ENCODE results near the gene ATP11B. TPM values are rescaled to one million over a fixed set of nuclear protein-coding genes. Genes with fewer than 3 reads are reported as not detected.

ATP11B gene
- total and polyA plus RNA-seq, 2 of the 8 experiments (the other 6 are each of a cell fraction or from before 2014, with no cell fraction given): 5.1 to 26.5 TPM

- Histone ChIP-seq H3K4ac (replicated peaks; ENCODE audit: insufficient read length, low read depth, low read length) (no peak overlapping the region), H3K27me3 (replicated peaks in 1 of 4; ENCODE audit: control insufficient read depth in 3 of 4, extremely low read depth in 1 of 4, insufficient read depth in 3 of 4, low read length in 3 of 4) (no peaks in the 10 kb centered on the region), H2AFZ (ENCODE audit: low read length) (no peak overlapping the region), H3K4me1 (replicated peaks in 1 of 4; ENCODE audit: control insufficient read depth in 3 of 4, insufficient read depth in 4 of 4, low read length in 3 of 4) (peaks cover 0 to 4% (median 3%) of the 10 kb centered on the region in 4 experiments; a peak in 4 of 7 replicates), H3K56ac (replicated peaks; ENCODE audit: insufficient read length, low read depth, low read length) (no peak overlapping the region), H4K20me1 (replicated peaks in 1 of 2; ENCODE audit: control insufficient read depth in 1 of 2, insufficient read depth in 2 of 2, low read length in 2 of 2) (peaks cover 0 to 2% of the 10 kb centered on the region in 2 experiments), H2BK120ac (replicated peaks; ENCODE audit: low read depth, low read length) (no peak overlapping the region), H2BK15ac (ENCODE audit: low read length) (no peak overlapping the region), H4K5ac (ENCODE audit: insufficient read length, low read depth, low read length) (no peak overlapping the region), H3K4me2 (ENCODE audit: insufficient read depth in 1 of 2, low read depth in 2 of 2, low read length in 2 of 2) (no peak overlapping the region), H4K91ac (replicated peaks; ENCODE audit: insufficient read length, low read length) (no peak overlapping the region), H3K4me3 (ENCODE audit: extremely low read depth in 1 of 4, insufficient read depth in 2 of 4, low read depth in 3 of 4, low read length in 4 of 4) (no peak overlapping the region), H3K79me2 (ENCODE audit: control insufficient read depth in 1 of 2, insufficient read depth in 2 of 2, low read length in 2 of 2) (peaks cover 0 to 48% of the 10 kb centered on the region in 2 experiments; a peak in 2 of 4 replicates), H3K14ac (ENCODE audit: insufficient read length) (no peak overlapping the region), H3K36me3 (ENCODE audit: control insufficient read depth in 2 of 4, insufficient read depth in 4 of 4, low read length in 3 of 4) (peaks cover 0 to 13% (median 0%) of the 10 kb centered on the region in 4 experiments; a peak in 2 of 8 replicates), H3K23ac (ENCODE audit: insufficient read length) (no peak overlapping the region), H4K8ac (ENCODE audit: extremely low read depth, insufficient read depth, low read length) (no peak overlapping the region), H2BK12ac (ENCODE audit: low read depth, low read length) (no peak overlapping the region), H3K23me2 (ENCODE audit: low read depth, low read length) (no peaks in the 10 kb centered on the region), H3K27ac (ENCODE audit: low read depth, low read length) (no peak overlapping the region), H2BK5ac (ENCODE audit: low read depth, low read length) (no peak overlapping the region), H2AK5ac (ENCODE audit: low read depth, low read length) (no peak overlapping the region), H3K79me1 (ENCODE audit: low read depth, low read length) (no peaks in the 10 kb centered on the region; the same call in none of the 2 replicates), H2BK20ac (ENCODE audit: low read length) (no peak overlapping the region), H3K9me3 (ENCODE audit: insufficient read depth in 2 of 2, low read depth in 1 of 2, low read length in 1 of 2) (no peaks in the 10 kb centered on the region), H3K18ac (ENCODE audit: extremely low read depth, low read length) (no peak overlapping the region), H3K9ac (replicated peaks in 1 of 4; ENCODE audit: extremely low read depth in 1 of 4, low read depth in 3 of 4, low read length in 3 of 4) (no peak overlapping the region)
- FAIRE-seq: no peak
- TF ChIP-seq CBX5 (IDR thresholded peaks at IDR 0.05; ENCODE audit: low read depth, low read length) (no peak), CBX8 (IDR thresholded peaks at IDR 0.05; ENCODE audit: borderline replicate concordance, low read depth, low read length) (no peak), GABPA (IDR thresholded peaks at IDR 0.05; ENCODE audit: borderline replicate concordance, insufficient read depth, low read length) (no peak), ATF2 (IDR thresholded peaks at IDR 0.05; ENCODE audit: low read length) (no peak), RXRA (IDR thresholded peaks at IDR 0.05; ENCODE audit: insufficient read depth, low read depth, low read length) (no peak), SIX5 (IDR thresholded peaks at IDR 0.05; ENCODE audit: low read depth, low read length) (no peak), CTCF (IDR thresholded peaks at IDR 0.05; ENCODE audit: control extremely low read depth in 1 of 3, insufficient read depth in 1 of 3, low read depth in 1 of 3, low read length in 3 of 3) (no peak), PHF8 (conservative IDR thresholded peaks at IDR 0.05; ENCODE audit: low read depth, low read length) (no peak)
- DNase-seq (ENCODE audit: low read depth in 1 of 2, low spot score in 2 of 2): no peak
- ChIA-PET POLR2A (ENCODE audit: partially characterized antibody) (no interaction called here), CTCF (ENCODE audit: partially characterized antibody) (no interaction called here)
- 89% methylated on average over 1 of the region's 1 CpG; no CpG with 5 or more reads in 1 of the 2 experiments for WGBS, 2 experiments (ENCODE audit: extremely low coverage in 1 of 2, insufficient coverage in 1 of 2, insufficient read length in 1 of 2, insufficient replicate concordance in 2 of 2, low coverage in 1 of 2, low lambda C conversion rate in 2 of 2, missing lambda C conversion rate in 1 of 2)
Measured at GRCh38 chr3:182964179-182964578, 170.9 kb downstream of the ATP11B start.

Measured in H1 (cell line).